ENCODE results near the gene BMP3. TPM values are rescaled to one million over a fixed set of nuclear protein-coding genes. Genes with fewer than 3 reads are reported as not detected.

The BMP3 gene
- total RNA-seq, 1 donor from 2014 or later: 1.6 TPM

DNA sequence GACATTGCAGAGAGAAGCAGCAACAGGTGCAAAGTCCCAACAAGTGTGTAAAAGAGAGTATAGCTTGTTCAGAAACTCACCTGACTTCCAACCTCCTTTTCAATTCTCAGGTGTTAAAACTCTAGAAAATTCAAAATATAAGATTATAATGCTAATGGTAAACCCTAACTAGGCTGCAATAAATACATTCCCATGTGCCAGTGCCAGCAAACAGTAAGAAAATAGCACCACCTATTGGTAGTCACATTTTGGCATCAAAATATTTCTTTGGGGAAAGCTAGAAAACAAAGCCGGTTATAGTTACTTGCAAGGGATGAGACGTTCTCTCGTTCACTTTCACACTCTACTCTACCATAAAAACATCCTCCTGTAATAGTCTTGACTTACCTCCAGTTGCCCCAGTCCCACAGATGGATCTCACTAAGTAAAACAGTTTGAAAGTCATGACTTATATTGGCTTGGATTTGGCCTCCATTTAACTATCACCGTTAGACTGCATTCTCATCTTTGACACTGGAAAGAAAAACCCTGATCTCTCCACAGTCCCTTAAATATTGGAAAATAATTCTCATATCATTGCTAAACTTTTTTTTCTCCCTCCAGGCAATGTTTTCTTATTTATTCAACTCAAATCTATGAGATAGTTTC is 9.6 kb downstream of the BMP3 start:
- H3K36me3 ChIP-seq (ENCODE audit: control insufficient read depth in 3 of 3, insufficient read depth in 3 of 3, low read length in 3 of 3): no peaks in the 10 kb centered on the region
- H3K9me3 ChIP-seq (ENCODE audit: control insufficient read depth in 3 of 3, low read length in 3 of 3): no peaks in the 10 kb centered on the region
- no peaks in the 10 kb centered on the region for H3K27me3 ChIP-seq (ENCODE audit: control insufficient read depth in 3 of 3, insufficient read depth in 3 of 3, low read length in 3 of 3)
- H3K9ac ChIP-seq (ENCODE audit: low read depth in 1 of 3, low read length in 3 of 3): no peak overlapping the region
- no peaks in the 10 kb centered on the region for H3K4me1 ChIP-seq (ENCODE audit: control insufficient read depth in 3 of 3, insufficient read depth in 3 of 3, low read length in 3 of 3)
- H3K27ac ChIP-seq (ENCODE audit: low read depth, low read length): no peak overlapping the region
- H3K4me3 ChIP-seq (ENCODE audit: low read length in 3 of 3): no peak overlapping the region

DNA sequence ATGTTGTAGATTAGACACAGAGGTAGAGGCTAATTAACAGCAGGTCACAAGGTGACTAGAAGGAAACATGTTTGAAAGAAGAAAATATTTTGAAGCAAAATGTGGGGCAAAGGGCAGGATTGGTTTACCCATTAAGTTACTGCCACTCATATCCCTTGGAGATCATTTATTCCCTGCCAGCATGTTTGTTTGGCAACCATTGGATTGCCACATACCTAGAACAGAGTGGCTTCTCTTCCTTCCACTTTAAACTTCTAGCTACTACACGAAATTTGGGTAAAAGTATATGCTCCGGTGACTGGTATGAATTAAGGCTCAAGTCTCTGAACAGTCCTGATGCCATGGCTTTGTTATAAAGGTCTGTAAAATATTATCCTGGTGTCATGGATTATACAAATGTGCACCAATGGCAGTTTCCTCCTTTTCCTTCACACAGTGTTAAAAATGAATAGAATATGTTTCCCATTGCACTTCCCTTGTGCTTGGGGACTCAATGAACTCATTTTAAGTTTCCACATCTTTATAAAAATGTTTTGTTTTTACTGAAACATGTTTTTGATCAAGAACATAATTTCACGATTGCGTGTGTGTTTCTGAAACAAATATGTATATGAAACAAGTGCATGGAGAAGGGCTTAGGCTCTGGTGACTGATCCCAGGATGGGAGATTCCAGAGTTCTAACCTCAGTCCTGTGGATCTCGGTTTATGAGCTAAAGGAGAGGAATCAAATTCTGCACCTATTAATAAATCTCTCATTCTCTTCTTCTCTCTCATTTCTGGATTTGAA is 12.3 kb downstream of the BMP3 start:
- no peaks in the 10 kb centered on the region for H3K36me3 ChIP-seq (ENCODE audit: control insufficient read depth in 3 of 3, insufficient read depth in 3 of 3, low read length in 3 of 3)
- H3K4me3 ChIP-seq (ENCODE audit: low read length in 3 of 3): no peak overlapping the region
- H3K4me1 ChIP-seq (ENCODE audit: control insufficient read depth in 3 of 3, insufficient read depth in 3 of 3, low read length in 3 of 3): no peaks in the 10 kb centered on the region
- no peaks in the 10 kb centered on the region for H3K9me3 ChIP-seq (ENCODE audit: control insufficient read depth in 3 of 3, low read length in 3 of 3)
- H3K9ac ChIP-seq (ENCODE audit: low read depth in 1 of 3, low read length in 3 of 3): no peak overlapping the region
- H3K27me3 ChIP-seq (ENCODE audit: control insufficient read depth in 3 of 3, insufficient read depth in 3 of 3, low read length in 3 of 3): no peaks in the 10 kb centered on the region
- no peak overlapping the region for H3K27ac ChIP-seq (ENCODE audit: low read depth, low read length)

- Histone ChIP-seq H3K4me3 (ENCODE audit: low read length in 3 of 3) (no peak overlapping the region), H3K9ac (ENCODE audit: low read depth in 1 of 3, low read length in 3 of 3) (no peak overlapping the region), H3K4me1 (ENCODE audit: control insufficient read depth in 3 of 3, insufficient read depth in 3 of 3, low read length in 3 of 3) (no peaks in the 10 kb centered on the region), H3K9me3 (ENCODE audit: control insufficient read depth in 3 of 3, low read length in 3 of 3) (no peaks in the 10 kb centered on the region), H3K27ac (ENCODE audit: low read depth, low read length) (no peak overlapping the region), H3K36me3 (ENCODE audit: control insufficient read depth in 3 of 3, insufficient read depth in 3 of 3, low read length in 3 of 3) (no peaks in the 10 kb centered on the region), H3K27me3 (ENCODE audit: control insufficient read depth in 3 of 3, insufficient read depth in 3 of 3, low read length in 3 of 3) (no peaks in the 10 kb centered on the region)
Observed at GRCh38 chr4:81049330-81049729, 18.8 kb downstream of the BMP3 start.

DNA sequence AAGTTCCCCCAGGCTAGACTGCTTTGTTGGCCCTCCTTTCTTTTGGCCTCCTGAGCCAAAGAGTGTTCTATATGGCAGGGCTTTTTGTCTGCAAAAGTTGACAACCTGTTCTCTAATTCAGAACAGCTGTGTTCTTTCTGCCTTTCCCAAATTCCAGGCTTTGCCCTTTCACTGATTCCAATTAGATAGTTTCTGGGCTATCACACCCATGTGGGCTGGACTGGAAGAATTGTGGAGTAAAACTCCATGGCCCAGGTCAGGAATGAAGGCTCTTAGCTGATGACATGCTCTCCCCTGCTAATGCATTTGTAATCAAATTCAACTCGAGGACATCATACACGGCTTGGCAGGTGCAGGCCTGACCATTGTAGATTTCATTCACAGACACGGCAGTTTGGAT is 19.4 kb downstream of the BMP3 start:
- no peaks in the 10 kb centered on the region for H3K27me3 ChIP-seq (ENCODE audit: control insufficient read depth in 3 of 3, insufficient read depth in 3 of 3, low read length in 3 of 3)
- no peaks in the 10 kb centered on the region for H3K9me3 ChIP-seq (ENCODE audit: control insufficient read depth in 3 of 3, low read length in 3 of 3)
- H3K9ac ChIP-seq (ENCODE audit: low read depth in 1 of 3, low read length in 3 of 3): no peak overlapping the region

GRCh38 chr4:81052119-81053068 is 21.9 kb downstream of the BMP3 start:
- Histone ChIP-seq H3K9me3 (ENCODE audit: control insufficient read depth in 3 of 3, low read length in 3 of 3) (no peaks in the 10 kb centered on the region), H3K4me3 (ENCODE audit: low read length in 3 of 3) (no peak overlapping the region), H3K9ac (ENCODE audit: low read depth in 1 of 3, low read length in 3 of 3) (no peak overlapping the region), H3K36me3 (ENCODE audit: control insufficient read depth in 3 of 3, insufficient read depth in 3 of 3, low read length in 3 of 3) (no peaks in the 10 kb centered on the region), H3K27ac (ENCODE audit: low read depth, low read length) (no peak overlapping the region), H3K4me1 (ENCODE audit: control insufficient read depth in 3 of 3, insufficient read depth in 3 of 3, low read length in 3 of 3) (no peaks in the 10 kb centered on the region), H3K27me3 (ENCODE audit: control insufficient read depth in 3 of 3, insufficient read depth in 3 of 3, low read length in 3 of 3) (no peaks in the 10 kb centered on the region)

More for the DNA sequence above, 19.4 kb downstream of the BMP3 start:
- no peaks in the 10 kb centered on the region for H3K4me1 ChIP-seq (ENCODE audit: control insufficient read depth in 3 of 3, insufficient read depth in 3 of 3, low read length in 3 of 3)
- no peak overlapping the region for H3K4me3 ChIP-seq (ENCODE audit: low read length in 3 of 3)
- H3K27ac ChIP-seq (ENCODE audit: low read depth, low read length): no peak overlapping the region
- no peaks in the 10 kb centered on the region for H3K36me3 ChIP-seq (ENCODE audit: control insufficient read depth in 3 of 3, insufficient read depth in 3 of 3, low read length in 3 of 3)

- Histone ChIP-seq H3K36me3 (ENCODE audit: control insufficient read depth in 3 of 3, insufficient read depth in 3 of 3, low read length in 3 of 3) (no peaks in the 10 kb centered on the region), H3K27ac (ENCODE audit: low read depth, low read length) (no peak overlapping the region), H3K27me3 (ENCODE audit: control insufficient read depth in 3 of 3, insufficient read depth in 3 of 3, low read length in 3 of 3) (no peaks in the 10 kb centered on the region), H3K4me3 (ENCODE audit: low read length in 3 of 3) (no peak overlapping the region), H3K9ac (ENCODE audit: low read depth in 1 of 3, low read length in 3 of 3) (no peak overlapping the region), H3K9me3 (ENCODE audit: control insufficient read depth in 3 of 3, low read length in 3 of 3) (no peaks in the 10 kb centered on the region), H3K4me1 (ENCODE audit: control insufficient read depth in 3 of 3, insufficient read depth in 3 of 3, low read length in 3 of 3) (no peaks in the 10 kb centered on the region)
Observed at GRCh38 chr4:81058621-81059020, 28.1 kb downstream of the BMP3 start.

- H3K9ac ChIP-seq (ENCODE audit: low read depth in 1 of 3, low read length in 3 of 3): no peak overlapping the region
Observed at GRCh38 chr4:81060587-81061343, 30.3 kb downstream of the BMP3 start.

DNA sequence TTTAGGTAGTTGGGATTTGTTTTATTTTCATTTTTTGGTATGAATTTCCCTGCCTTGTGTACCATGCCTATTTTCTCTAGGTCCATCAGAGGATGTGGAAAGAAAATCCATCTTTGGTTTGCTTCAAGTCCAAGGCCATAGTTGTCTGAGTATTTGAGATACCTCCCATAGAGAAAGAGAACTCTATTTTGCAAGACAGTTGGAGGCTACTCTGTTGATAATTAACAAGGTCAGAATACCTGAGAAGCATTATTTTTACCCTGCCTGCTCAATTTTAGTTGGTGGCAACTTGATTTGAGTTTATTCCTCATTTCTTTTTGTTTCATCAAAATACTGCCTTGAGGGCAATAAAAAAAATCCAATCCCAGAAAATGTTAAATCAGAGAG is 30.8 kb downstream of the BMP3 start:
- Histone ChIP-seq H3K9ac (ENCODE audit: low read depth in 1 of 3, low read length in 3 of 3) (no peak overlapping the region), H3K9me3 (ENCODE audit: control insufficient read depth in 3 of 3, low read length in 3 of 3) (no peaks in the 10 kb centered on the region), H3K36me3 (ENCODE audit: control insufficient read depth in 3 of 3, insufficient read depth in 3 of 3, low read length in 3 of 3) (no peaks in the 10 kb centered on the region)

More at GRCh38 chr4:81060587-81061343, 30.3 kb downstream of the BMP3 start:
- Histone ChIP-seq H3K36me3 (ENCODE audit: control insufficient read depth in 3 of 3, insufficient read depth in 3 of 3, low read length in 3 of 3) (no peaks in the 10 kb centered on the region), H3K27ac (ENCODE audit: low read depth, low read length) (no peak overlapping the region), H3K27me3 (ENCODE audit: control insufficient read depth in 3 of 3, insufficient read depth in 3 of 3, low read length in 3 of 3) (no peaks in the 10 kb centered on the region), H3K4me3 (ENCODE audit: low read length in 3 of 3) (no peak overlapping the region), H3K9me3 (ENCODE audit: control insufficient read depth in 3 of 3, low read length in 3 of 3) (no peaks in the 10 kb centered on the region), H3K4me1 (ENCODE audit: control insufficient read depth in 3 of 3, insufficient read depth in 3 of 3, low read length in 3 of 3) (no peaks in the 10 kb centered on the region)

GRCh38 chr4:81062001-81062400 is 31.5 kb downstream of the BMP3 start:
- Histone ChIP-seq H3K36me3 (ENCODE audit: control insufficient read depth in 3 of 3, insufficient read depth in 3 of 3, low read length in 3 of 3) (no peaks in the 10 kb centered on the region), H3K9ac (ENCODE audit: low read depth in 1 of 3, low read length in 3 of 3) (no peak overlapping the region), H3K27ac (ENCODE audit: low read depth, low read length) (no peak overlapping the region), H3K27me3 (ENCODE audit: control insufficient read depth in 3 of 3, insufficient read depth in 3 of 3, low read length in 3 of 3) (no peaks in the 10 kb centered on the region), H3K4me3 (ENCODE audit: low read length in 3 of 3) (no peak overlapping the region), H3K4me1 (ENCODE audit: control insufficient read depth in 3 of 3, insufficient read depth in 3 of 3, low read length in 3 of 3) (no peaks in the 10 kb centered on the region), H3K9me3 (ENCODE audit: control insufficient read depth in 3 of 3, low read length in 3 of 3) (no peaks in the 10 kb centered on the region)

More for the DNA sequence above, 30.8 kb downstream of the BMP3 start:
- Histone ChIP-seq H3K27me3 (ENCODE audit: control insufficient read depth in 3 of 3, insufficient read depth in 3 of 3, low read length in 3 of 3) (no peaks in the 10 kb centered on the region), H3K4me1 (ENCODE audit: control insufficient read depth in 3 of 3, insufficient read depth in 3 of 3, low read length in 3 of 3) (no peaks in the 10 kb centered on the region), H3K27ac (ENCODE audit: low read depth, low read length) (no peak overlapping the region), H3K4me3 (ENCODE audit: low read length in 3 of 3) (no peak overlapping the region)
